NOMO-1 (cell line): ENCODE results near the gene SAPCD1.
A peak's percentile ranks its signal among the peaks of the same experiment; 100 is the strongest.

ENCODE experiments used
- DNase-seq, 2 experiments: peaks; one replicate each; lab custom pipeline; 2025; ENCODE audit not compliant: unreplicated experiment in 2 of 2; lab: John Stamatoyannopoulos, UW

The SAPCD1 gene

DNA sequence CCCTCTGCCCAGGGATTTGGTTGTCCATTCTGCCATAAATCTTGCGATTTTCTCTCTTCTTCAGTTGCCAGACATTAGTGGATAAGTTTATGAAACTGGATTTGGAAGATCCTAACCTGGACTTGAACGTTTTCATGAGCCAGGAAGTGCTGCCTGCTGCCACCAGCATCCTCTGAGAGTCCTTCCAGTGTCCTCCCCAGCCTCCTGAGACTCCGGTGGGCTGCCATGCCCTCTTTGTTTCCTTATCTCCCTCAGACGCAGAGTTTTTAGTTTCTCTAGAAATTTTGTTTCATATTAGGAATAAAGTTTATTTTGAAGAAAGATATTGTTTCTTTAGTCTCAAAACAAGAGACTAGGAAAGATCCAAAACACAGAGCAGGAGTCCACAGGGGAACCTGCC lies at the start of gene SAPCD1:
SAPCD1 (plus strand) TSS at position 301 of the 400 bp plus-strand sequence. CDS start 399 bp downstream, outside the sequence.
- no peak for DNase-seq

DNA sequence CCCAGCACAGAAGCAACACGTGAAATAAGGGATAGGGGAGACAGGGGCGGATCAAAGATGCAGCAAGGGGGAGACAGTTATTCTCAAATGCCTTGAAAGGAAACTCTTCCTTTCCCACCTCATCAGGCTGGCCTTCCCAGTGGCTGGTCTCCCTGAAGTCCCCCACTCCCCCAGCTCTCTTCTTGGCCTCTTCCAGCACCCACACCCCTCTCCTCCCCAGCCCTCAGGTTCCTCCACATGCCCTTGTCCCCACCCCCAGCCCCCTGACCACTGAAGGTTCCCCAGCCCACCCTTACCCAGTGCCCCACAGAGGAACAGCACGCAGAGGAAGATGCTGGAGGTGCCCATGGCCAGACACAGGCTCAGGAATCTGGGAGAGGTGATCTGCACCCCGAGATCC lies 49.0 kb upstream of the SAPCD1 start:
- no peak for DNase-seq

DNA sequence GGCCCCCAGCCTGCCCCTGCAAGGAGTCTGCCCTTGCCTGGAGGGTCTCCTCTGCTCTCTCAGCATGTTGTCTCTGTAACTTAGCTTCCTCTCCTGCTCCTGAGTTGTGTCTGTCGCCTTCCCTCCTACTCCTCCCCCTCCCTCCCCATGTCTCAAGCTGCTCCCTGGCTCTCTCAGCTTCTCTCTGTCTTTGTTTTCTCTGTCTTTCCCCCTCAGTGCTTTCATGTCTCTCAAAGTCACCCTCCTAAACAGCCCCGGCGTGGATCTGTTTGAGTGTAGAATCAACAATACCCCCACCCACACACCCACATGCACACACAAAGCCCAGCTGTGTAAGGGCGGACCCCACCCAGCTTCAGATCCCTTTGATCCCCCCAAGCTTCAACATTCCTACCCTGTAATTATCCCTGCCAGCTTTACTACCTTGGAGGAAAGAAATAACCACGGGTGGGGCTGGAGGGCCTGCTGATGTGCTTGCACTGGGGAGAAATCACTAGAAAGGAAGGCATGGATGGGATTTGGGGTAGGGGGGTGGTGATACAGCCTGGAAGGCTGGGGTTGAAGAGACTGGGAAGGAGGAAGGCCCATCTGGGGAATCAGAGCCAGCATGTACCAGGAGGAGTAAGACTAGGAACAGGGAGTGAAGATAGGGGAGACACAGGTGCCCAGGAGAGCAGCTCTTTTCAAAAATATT lies 48.3 kb upstream of the SAPCD1 start:
- no peak for DNase-seq

DNA sequence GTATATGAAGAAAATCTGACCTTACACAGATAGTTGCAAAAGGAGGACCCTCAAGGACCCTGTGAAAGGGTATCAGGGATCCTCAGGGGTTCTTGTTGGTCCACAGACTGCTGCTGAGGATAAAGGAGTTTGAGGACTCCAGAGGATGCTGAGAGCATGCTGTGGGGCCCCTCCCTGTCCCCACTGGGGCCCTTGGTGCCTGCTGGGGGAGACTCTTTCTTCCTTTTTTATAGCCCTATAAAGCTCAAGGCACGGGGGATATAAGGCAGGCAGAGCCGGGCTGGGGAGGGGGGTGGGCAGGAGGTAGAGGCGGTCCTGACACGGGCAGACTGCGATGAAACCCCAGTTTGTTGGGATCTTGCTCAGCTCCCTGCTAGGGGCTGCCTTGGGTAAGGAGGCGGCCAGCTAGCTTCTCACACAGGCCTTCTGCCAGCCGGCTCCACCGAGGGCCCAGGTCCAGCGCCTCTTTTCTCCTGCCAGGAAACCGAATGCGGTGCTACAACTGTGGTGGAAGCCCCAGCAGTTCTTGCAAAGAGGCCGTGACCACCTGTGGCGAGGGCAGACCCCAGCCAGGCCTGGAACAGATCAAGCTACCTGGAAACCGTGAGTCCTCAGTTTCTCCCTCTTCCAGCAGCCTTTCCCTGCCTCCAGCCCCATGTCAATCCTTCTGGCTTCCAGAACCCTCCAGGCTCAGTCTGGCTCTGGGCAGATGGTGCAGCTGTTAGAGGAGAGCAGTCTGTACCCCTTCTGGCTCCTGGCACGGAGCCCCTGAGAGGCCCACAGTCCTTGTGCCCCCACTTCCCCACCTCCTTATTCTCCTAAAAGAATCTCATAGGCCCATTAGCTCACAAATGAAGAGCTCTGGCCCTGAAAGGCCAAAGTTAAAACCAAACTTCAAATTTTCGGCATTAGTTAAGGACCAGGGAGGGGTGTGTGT lies 47.2 kb upstream of the SAPCD1 start, which contains the start of gene LY6G6D:
LY6G6D (plus strand) TSS at position 327 of the 937 bp plus-strand sequence; CDS start at position 335, 8 bp downstream.
- DNase-seq, result no peak

DNA sequence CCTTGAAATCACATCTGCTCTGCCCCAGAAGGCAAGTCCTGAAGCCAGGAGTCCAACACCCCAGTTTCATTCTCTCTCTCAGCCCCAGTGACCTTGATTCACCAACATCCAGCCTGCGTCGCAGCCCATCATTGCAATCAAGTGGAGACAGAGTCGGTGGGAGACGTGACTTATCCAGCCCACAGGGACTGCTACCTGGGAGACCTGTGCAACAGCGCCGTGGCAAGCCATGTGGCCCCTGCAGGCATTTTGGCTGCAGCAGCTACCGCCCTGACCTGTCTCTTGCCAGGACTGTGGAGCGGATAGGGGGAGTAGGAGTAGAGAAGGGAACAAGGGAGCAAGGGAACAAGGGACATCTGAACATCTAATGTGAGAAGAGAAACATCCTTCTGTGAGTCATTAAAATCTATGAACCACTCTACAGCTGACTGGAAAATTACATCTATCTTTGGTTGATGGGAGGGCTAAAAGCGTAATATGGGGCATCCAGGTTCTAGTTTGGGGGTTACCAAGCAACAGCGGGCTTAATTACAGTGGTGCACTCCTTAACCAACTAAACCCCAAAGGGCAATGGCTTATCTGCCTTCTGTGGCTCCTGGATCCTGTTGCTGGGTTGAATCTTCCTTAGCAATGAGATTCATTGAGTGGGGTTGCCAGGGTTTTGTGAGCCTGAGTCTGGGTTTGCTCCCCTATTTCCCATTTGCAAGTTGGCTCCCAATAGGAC lies 44.8 kb upstream of the SAPCD1 start:
- DNase-seq, result no peak

DNA sequence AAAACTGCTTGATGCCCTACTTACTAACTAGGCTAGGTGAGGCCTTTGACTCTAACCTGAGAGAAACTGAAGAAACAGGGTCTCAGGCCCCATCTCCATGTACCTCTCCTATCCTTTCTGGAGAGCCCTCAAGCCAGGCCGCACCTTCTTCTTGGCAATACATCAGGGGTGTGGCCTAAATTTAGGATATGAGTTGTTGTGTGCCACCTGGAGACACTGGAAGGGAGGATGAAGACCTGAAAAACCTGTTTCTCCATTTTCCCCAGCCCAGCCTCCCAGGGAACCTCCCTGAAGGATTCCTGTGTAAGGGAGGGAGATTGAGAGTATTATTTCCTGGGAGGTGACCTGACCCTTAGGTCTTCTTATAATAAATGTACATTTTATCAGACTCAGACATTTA lies 44.2 kb upstream of the SAPCD1 start:
- DNase-seq, result no peak

DNA sequence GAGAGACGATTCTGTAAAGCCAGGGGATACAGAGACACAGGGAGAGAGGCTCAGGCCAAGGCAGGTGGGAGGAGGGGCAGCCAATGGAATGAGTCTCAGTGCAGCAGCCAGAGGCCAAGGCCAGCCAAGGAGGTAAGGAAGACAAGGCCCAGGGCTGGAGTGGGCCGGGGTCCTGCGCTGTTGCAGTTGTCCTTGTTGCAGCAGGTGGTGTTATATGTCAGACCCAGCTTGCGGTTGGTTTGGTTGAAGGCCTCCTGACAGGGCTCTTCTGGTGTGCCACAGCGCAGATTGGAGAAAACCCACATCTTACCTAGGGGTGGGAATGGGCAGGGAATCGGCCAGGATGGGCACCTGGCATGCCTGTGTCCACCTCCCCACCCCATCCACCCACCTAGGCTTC lies 43.5 kb upstream of the SAPCD1 start:
- DNase-seq, result no peak

DNA sequence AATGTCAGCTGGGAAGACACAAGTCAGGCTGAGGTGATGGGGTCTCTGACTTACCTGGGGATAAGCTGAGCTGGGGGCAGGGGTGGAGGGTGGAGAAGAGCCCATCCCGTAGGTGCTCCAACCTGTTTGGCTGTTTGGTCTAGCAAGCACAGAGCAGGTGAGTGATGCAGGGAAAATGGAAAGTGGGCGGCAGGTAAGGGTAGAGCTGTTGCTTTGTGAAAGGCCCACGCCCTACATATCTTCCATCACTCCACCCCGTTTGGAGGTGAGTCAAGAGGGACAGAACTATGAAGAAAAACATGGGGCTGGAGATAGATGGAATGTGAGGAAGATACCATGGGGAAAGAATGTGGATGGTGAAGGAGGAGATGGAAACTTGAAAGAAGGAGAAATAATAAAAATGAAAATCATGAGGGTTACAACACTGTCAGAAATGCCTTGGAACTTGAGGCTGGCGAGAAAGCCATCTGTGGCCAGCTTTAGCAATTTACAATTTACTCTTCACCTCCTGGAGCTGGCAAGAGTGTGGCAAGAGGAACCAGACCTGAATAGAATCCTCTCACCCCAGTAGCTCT lies 42.2 kb upstream of the SAPCD1 start:
- no peak for DNase-seq

DNA sequence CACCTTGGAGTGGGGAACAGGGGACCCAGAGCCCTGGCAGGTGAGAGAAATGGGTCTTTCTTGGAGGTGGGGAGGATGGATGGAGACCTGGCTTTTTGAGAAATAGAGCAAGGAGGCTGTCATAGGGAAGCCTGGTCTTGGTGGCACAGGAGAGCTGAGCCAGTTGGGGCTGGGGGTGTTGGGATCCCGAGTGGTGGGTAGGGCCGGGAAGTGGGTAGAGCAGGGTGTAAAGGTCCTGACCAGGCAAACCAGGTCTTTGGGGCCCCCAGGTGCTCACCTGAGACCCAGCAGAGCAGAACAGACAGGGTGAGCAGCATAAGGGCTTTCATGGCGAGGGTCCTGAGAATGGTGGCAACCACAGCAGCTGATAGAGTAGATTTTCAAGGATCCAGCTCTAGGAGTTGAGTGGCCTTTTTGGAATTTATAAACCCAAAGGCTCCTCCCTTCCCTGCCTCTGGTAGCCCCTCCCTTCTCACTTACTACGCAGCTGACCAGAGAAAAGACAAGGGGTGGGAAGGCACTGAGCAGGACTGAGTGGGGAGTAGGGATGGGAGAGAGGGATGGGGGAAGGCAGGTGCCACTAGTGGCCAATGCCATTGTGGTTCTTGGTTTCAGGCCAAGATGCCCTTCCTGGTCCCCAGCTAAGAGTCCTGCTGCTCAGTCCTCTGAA lies 41.0 kb upstream of the SAPCD1 start, which contains the start of gene LY6G6C:
LY6G6C (minus strand) TSS at position 396 of the 670 bp plus-strand sequence; CDS start at position 329, 67 bp downstream.
- DNase-seq, result no peak

DNA sequence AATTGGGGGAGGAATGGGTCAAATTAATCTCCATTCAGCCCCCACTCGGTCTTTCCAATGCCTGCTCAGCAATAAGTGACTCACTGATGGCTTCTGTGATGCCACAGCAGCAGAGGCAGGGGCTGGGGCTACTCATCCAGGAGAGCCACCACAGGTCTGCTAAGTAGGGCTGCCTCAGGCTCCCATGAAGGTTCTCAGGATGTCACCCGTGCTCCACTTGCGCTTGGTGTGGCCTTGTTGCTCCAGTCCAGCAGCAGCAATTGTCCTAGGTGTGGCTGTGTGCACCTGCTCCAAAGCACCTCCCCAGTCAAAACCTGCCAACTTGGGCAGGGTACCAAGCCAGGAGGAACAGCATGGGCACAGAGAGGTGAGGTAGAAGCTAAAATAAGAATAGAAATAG lies 40.3 kb upstream of the SAPCD1 start:
- no peak for DNase-seq

DNA sequence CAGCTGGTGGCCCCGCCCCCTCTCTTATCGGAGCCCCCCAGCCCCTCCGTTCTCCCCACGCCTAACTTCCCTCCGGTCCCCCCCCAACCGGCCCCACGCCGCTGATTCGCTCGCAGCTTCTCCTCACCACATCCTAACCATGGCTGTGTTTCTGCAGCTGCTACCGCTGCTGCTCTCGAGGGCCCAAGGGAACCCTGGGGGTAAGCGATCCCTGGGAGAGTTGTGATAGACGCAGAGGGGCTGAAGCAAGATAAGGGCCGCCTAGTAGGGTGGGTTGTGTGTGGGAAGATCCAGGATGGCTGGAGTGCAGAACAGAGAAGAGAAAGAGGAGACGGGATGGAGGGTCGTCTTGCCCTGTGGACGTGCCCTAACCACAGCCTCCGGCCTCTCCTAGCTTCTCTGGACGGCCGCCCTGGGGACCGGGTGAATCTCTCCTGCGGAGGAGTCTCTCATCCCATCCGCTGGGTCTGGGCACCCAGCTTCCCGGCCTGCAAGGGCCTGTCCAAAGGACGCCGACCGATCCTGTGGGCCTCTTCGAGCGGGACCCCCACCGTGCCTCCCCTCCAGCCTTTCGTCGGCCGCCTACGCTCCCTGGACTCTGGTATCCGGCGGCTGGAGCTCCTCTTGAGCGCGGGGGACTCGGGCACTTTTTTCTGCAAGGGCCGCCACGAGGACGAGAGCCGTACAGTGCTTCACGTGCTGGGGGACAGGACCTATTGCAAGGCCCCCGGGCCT lies 39.0 kb upstream of the SAPCD1 start, which contains the start of gene MPIG6B:
MPIG6B (plus strand) TSS at position 129 of the 735 bp plus-strand sequence; CDS start at position 140, 11 bp downstream.
- no peak for DNase-seq

DNA sequence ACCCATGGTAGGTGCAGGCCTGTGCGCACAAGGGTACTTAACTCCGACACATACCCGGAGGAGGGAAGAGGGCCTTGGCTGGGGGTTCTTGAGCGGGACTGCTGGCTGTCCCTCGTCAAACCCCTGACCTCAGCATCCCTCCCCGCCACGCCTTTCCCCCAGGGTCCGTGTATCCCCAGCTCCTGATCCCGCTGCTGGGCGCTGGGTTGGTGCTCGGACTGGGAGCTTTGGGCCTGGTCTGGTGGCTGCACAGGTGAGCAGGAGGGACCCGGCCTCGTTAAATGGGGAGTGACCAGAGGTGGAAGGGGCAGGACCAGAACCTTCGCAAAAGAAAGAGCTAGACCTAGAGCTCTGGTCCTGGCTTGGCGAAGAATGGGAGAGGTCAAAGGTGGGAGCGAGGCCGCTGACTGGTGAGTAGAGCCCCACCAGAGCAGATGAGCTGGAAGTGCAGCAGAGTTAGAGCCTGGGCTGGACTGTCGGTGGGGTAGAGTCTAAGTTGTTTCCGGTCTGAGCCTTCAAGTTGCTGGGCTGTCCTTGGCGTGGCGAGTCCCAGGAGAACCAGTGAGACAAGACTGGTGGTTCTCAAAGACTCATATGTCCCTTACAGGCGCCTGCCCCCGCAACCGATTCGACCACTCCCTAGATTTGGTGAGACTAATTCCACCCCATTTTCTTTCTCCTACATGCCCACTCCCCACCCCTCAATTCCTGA lies 38.3 kb upstream of the SAPCD1 start:
- DNase-seq, result no peak

DNA sequence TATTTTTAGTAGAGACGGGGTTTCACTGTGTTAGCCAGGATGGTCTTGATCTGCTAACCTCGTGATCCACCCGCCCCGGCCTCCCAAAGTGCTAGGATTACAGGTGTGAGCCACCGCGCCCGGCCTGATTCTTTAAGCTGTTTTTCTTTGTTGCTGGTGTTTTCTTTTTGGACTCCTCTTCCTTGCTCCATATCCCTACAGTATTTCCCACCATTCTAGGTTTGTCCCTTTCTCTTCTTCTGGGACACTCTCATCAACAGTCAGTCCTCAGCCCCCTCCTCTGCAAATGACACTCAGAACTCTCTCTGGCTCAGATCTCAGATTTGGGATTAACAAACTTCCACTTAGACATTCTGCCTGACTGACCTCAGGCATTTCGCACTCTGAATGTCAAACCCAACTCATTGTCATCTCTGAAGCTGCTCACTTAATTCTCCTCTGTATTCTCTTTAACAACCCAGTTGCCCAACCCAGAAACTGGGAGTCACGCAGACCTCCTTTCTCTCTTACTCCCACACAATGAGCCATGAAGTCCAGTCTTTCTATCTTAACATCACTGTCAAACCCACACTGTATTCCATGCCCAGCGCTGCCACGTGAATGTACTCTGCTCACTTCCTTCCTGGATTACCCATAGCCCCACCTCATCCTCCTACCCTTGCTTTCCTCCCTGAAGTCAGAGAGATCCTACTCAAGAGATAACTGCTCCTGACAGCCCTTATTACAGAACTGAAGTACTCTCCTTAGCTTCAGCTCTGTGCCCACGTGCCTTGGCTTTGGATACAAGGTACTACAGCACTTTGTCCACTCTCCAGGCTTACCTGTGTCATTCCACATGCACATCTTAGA lies 36.7 kb upstream of the SAPCD1 start:
- no peak for DNase-seq

DNA sequence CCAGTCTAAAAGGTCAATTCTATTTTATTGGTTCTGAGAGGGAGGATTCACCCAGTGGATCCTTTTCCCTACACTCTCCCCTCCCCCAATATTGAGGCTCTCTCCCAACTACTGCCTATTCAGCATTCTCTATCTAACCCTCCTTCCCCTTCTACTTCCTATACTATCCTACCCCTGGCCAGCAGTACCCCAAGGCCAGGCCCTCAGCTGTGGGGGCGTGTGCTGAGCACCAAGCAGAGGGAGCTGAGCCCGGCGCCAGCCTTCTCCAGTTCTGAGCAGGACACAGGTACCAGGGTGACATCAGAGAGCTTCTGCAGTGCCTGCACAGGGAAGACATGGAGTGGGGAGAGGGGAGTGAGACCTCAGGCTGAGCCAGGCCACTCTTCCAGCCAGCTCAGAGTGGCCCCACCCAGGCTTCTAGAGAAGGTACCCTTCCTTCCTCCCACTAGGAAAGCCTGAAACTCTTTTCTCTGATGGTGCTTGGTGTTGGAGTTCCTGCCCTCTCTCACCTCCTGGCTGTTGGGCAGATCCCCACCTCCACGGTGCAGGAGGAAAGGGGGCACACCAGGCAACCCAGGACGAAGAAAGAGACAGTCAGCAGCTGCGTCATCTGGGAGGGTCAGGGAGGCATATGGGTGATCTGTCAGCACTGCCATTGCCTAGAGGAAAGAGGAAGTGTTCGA lies 35.3 kb upstream of the SAPCD1 start:
- DNase-seq, result no peak

DNA sequence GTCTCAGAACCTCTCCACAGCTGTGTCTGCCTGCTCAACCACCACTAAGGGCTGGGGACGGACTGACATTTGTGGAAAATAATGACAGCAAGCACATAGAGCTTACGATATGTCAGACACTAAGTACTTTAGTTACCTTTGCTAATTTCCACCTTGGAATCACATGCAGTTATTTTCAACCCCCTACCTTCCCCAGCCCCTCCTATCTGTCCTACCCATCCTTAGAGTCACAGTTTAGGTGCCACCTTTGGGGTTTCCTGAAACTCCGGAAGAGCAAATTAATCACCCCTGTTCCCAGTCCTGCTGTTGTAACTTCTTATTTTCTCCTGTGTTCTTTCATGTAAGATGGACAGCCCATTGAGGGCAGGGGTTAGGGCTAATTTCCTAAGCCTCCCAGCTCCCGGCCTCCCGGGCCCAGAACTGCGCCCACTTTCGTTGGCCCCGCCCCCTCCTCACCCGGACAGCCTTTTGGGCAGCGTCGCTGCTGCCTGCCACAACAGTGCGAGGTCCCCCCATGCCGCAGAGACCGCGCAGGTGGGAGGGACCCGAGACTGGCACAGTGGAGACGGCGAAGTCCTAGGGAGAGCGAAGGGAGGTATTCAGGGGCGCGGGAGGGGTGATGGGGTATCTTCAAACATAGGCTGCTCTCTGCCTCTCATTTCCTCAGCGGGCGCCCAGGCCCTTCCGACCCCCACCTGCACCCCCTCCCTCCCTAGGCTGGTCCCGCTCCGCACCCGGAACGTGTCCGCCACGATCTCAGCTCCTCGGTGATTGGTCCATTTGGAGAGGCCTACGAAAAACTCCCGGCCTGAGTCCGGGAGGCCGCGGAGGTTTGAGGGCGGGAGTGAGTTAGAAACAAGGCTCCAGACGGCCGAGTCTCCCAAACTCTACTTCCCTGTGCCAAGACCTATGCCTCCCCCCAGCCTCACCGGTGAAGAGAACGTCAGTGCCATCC lies 34.5 kb upstream of the SAPCD1 start:
- DNase-seq, result peak; percentile 65 to 94
